Lower lobe of right lung (tissue), 2 donors: ENCODE results near the gene SPOPL. TPM values are rescaled to one million over a fixed set of nuclear protein-coding genes. Genes with fewer than 3 reads are reported as not detected.

ENCODE experiments used
- ATAC-seq, 2 donors: fragments of 200-7000 bp; cut with Tn5 transposase; one replicate each; pipeline ENCODE4 v1.9.1; 2020 to 2022; ENCODE audit warnings: mild to moderate bottlenecking in 2 of 2, moderate library complexity in 2 of 2
- DNase-seq: peaks from one replicate; pipeline ENCODE4 v3.0.0-alpha.2; 2020
- H3K27ac ChIP-seq: fragments of 200-600 bp; one replicate; pipeline ENCODE4 v1.8.0; 2022
- H3K27me3 ChIP-seq: fragments of 200-600 bp; one replicate; pipeline ENCODE4 v1.8.0; 2022; ENCODE audit warnings: low read depth
- H3K36me3 ChIP-seq: fragments of 200-600 bp; one replicate; pipeline ENCODE4 v1.8.0; 2022; ENCODE audit warnings: mild to moderate bottlenecking
- H3K4me1 ChIP-seq: fragments of 200-600 bp; one replicate; pipeline ENCODE4 v1.8.0; 2022
- H3K4me3 ChIP-seq: fragments of 200-600 bp; one replicate; pipeline ENCODE4 v1.8.0; 2022; ENCODE audit warnings: mild to moderate bottlenecking
- H3K9me3 ChIP-seq: fragments of 200-600 bp; one replicate; pipeline ENCODE4 v1.8.0; 2022
- intact Hi-C: fragments of 100-400 bp; cut with DNase I; formaldehyde crosslinking; loops from one replicate; pipeline ENCODE4 v1.11.0; 2022
- total RNA-seq: library from RNA; stranded (reverse); fragmentation: NEBNext Ultra II Directional; extraction: Animal tissue kit (Norgen Biotek cat#: 25700); gene quantifications from one replicate; pipeline ENCODE4 v1.2.1, GENCODE V29; 2021
- TF ChIP-seq, protein P1 (sequence below): fragments of 200-600 bp; IDR thresholded peaks from one replicate; pipeline ENCODE4 v1.8.0; 2022; ENCODE audit warnings: antibody characterized with exemption, mild to moderate bottlenecking
- donor health status: DM: no; HTN: yes; CAD: no; lungs with severe emphysema.

SPOPL gene
- total RNA-seq, 1 donor from 2014 or later = 34.2 TPM

DNA sequence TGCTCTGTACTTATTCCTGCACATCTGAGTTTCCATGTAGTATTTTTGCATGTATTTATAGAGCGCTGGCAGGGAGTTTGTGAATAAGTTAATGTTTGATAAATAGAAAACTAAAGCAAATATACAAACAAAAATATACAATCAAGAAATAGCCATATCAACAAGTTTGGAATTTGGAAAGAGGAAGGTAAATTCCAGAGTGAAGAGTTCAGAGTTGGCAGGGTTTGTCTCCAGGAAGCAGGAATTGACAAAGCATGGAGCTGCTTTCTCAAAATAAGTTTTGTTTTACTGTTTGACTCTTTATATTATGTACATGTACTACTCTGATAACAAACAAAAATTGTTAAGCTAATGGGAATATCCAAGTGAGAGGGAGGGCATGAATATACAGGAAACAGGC, 80.3 kb downstream of the SPOPL start:
- Histone ChIP-seq H3K4me3 (no peak overlapping the region), H3K36me3 (no peaks in the 10 kb centered on the region), H3K27ac (no peak overlapping the region), H3K4me1 (no peaks in the 10 kb centered on the region), H3K9me3 (peaks cover 7% of the 10 kb centered on the region), H3K27me3 (no peaks in the 10 kb centered on the region)
- ATAC-seq = no peak
- TF ChIP-seq, protein P1, sequence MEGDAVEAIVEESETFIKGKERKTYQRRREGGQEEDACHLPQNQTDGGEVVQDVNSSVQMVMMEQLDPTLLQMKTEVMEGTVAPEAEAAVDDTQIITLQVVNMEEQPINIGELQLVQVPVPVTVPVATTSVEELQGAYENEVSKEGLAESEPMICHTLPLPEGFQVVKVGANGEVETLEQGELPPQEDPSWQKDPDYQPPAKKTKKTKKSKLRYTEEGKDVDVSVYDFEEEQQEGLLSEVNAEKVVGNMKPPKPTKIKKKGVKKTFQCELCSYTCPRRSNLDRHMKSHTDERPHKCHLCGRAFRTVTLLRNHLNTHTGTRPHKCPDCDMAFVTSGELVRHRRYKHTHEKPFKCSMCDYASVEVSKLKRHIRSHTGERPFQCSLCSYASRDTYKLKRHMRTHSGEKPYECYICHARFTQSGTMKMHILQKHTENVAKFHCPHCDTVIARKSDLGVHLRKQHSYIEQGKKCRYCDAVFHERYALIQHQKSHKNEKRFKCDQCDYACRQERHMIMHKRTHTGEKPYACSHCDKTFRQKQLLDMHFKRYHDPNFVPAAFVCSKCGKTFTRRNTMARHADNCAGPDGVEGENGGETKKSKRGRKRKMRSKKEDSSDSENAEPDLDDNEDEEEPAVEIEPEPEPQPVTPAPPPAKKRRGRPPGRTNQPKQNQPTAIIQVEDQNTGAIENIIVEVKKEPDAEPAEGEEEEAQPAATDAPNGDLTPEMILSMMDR = no peak
- DNase-seq = no peak
- intact Hi-C loops = no loop called here

DNA sequence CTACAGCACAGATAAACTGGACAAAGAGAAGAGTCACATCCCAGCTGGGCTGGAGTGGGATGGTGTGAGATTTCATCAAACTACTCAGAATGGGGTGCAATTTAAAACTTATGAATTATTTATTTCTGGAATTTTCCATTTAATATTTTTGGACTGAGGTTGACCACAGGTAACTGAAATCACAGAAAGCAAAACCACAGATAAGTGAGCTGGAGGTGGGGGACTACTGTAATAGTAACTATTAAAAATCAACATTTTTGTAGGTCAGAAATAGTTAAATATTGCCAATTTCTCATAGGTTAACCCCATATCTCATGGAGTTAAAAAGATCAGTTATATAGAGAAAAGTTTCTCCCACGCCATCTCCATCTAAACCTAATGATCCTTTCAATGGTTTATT, 88.1 kb downstream of the SPOPL start:
- TF ChIP-seq, protein P1 = no peak
- no peak for ATAC-seq
- intact Hi-C loops = no loop called here
- Histone ChIP-seq H3K4me1 (no peaks in the 10 kb centered on the region), H3K9me3 (no peaks in the 10 kb centered on the region), H3K36me3 (no peaks in the 10 kb centered on the region), H3K27me3 (no peaks in the 10 kb centered on the region), H3K4me3 (no peak overlapping the region), H3K27ac (no peak overlapping the region)
- no peak for DNase-seq

DNA sequence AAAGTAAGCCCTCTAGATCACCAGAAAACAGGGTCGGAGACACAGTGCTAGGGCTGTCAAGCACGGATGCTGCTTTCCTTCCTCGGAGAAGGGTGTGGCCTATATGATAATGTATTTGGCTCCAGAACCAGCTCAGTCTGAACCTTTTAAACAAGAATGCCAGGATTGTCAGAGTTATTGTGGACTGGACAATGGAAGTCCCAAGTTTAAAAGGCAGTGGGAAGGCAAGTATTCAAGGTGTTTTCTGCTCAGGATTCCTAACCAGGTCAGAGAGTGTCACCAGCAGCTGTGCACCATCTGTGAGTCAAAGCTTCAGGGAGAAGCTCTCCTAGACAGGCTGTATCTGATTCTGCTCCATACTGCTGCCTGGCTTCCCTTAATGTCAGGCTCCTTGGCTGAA, 94.8 kb downstream of the SPOPL start:
- Histone ChIP-seq H3K27ac (no peak overlapping the region), H3K27me3 (no peaks in the 10 kb centered on the region), H3K4me3 (no peak overlapping the region), H3K36me3 (no peaks in the 10 kb centered on the region), H3K9me3 (no peaks in the 10 kb centered on the region), H3K4me1 (no peaks in the 10 kb centered on the region)
- intact Hi-C loops = no loop called here
- DNase-seq = no peak
- ATAC-seq = no peak
- TF ChIP-seq, protein P1 = no peak

DNA sequence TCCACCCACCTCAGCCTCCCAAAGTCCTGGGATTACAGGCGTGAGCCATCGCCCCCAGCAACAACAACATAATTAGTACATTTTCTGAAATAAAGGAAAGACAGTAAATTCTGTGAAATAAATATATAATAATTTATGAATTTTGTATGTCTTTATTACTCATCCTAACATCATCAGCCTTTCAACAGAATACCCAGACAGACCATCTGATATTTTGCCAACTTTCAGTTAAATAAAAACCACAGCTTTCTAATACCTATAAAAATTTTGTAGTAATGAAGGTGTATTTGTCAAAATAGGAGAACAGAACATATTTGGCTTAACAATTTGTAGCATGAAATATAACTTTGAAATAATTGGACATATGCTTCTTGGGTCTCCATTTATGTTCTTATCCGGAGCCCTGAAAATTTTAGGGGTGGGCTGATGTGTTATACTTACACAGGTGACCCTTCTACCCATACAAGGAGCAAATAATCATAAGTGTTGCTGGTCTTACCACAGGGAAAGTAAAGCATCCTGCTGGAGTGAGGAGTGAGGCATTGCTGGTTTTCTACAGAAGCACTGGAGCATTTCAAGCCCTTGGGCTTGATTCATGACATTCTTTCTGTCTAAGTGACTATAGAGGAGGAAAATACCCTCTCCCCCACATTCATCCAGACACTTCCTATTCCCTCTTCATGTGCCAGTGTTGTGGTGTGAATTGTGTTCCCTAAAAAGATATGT, 99.3 kb downstream of the SPOPL start:
- Histone ChIP-seq H3K27ac (no peak overlapping the region), H3K36me3 (no peaks in the 10 kb centered on the region), H3K27me3 (no peaks in the 10 kb centered on the region), H3K9me3 (no peaks in the 10 kb centered on the region), H3K4me3 (no peak overlapping the region), H3K4me1 (no peaks in the 10 kb centered on the region)
- intact Hi-C loops = no loop called here
- TF ChIP-seq, protein P1 = no peak
- ATAC-seq (no peak), DNase-seq (no peak)

DNA sequence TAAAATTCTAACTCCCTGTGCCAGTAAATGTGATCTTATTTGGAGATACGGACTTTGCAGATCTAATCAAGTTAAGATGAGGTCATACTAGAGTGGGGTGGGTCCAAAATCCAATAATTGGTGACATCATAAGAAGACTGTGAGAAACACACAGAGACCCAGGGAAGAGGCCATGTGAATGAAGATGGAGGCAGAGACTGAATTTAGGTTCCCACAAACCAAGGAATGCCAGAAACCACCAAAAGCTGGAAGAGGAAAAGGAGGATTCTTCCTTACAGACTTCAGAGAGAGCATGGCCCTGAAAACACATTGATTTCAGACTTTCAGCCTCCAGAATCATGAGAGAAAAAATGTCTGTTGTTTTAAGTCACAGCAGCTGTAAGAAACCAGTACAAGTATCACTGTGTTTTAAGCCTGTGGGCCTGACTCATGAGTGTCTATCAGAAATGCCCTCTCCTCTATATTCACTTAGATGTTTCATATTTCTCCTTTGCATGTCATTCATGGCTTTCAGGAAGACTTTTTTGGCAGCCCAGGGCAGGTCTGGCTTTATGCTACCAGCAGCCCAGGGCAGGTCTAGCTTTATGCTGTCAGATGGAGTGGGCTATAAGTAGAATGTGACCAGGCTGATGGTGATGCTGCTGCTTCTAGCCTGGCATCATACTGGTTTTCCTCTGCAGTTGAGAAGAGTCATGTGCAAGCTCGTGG, 100.0 kb downstream of the SPOPL start:
- Histone ChIP-seq H3K27ac (no peak overlapping the region), H3K36me3 (no peaks in the 10 kb centered on the region), H3K27me3 (no peaks in the 10 kb centered on the region), H3K9me3 (no peaks in the 10 kb centered on the region), H3K4me1 (no peaks in the 10 kb centered on the region), H3K4me3 (no peak overlapping the region)
- no peak for ATAC-seq
- no peak for DNase-seq
- TF ChIP-seq, protein P1 = no peak
- intact Hi-C loops = no loop called here
